Mesendoderm (in vitro differentiated cells): Measurements from ENCODE around the gene GPBP1.
A peak's percentile ranks its signal among the peaks of the same experiment; 100 is the strongest.
"Not testable (repeated sequence)": the region's sequence is repeated elsewhere in the genome, so short reads cannot be mapped to it uniquely, and the experiment has no call there.

Experiments
- DNase-seq: peaks from one replicate; pipeline ENCODE4 v3.0.0; 2013
- H2AK5ac ChIP-seq: 2 replicates; pipeline ENCODE4 v1.6.1; 2013; ENCODE audit warnings: low read length, inconsistent platforms
- H2BK120ac ChIP-seq: 2 replicates; pipeline ENCODE4 v1.6.1; 2013; ENCODE audit warnings: low read depth, mild to moderate bottlenecking, low read length, moderate library complexity, mixed read lengths
- H2BK15ac ChIP-seq: replicated peaks from 2 replicates; pipeline ENCODE4 v1.6.1; 2013; ENCODE audit warnings: low read depth, mild to moderate bottlenecking, moderate library complexity
- H2BK5ac ChIP-seq: 2 replicates; pipeline ENCODE4 v1.6.1; 2013; ENCODE audit warnings: low read length, inconsistent platforms
- H3K18ac ChIP-seq: 2 replicates; pipeline ENCODE4 v1.6.1; 2013; ENCODE audit warnings: mild to moderate bottlenecking, low read length, mixed read lengths
- H3K23ac ChIP-seq: one replicate; pipeline ENCODE4 v1.6.1; 2013; ENCODE audit warnings: low read length
- H3K27ac ChIP-seq: 2 replicates; pipeline ENCODE4 v1.5.1; 2013; ENCODE audit warnings: low read depth, mild to moderate bottlenecking, inconsistent platforms, low read length, moderate library complexity
- H3K27me3 ChIP-seq: 2 replicates; pipeline ENCODE4 v1.6.1; 2013; ENCODE audit warnings: low read length, control low read depth, mild to moderate bottlenecking, inconsistent platforms; ENCODE audit not compliant: insufficient read depth, poor library complexity
- H3K36me3 ChIP-seq: 2 replicates; pipeline ENCODE4 v1.6.1; 2013; ENCODE audit warnings: low read length, inconsistent platforms; ENCODE audit not compliant: control insufficient read depth, insufficient read depth
- H3K4ac ChIP-seq: one replicate; pipeline ENCODE4 v1.6.1; 2013; ENCODE audit warnings: low read depth, mild to moderate bottlenecking, low read length, moderate library complexity
- H3K4me1 ChIP-seq: 2 replicates; pipeline ENCODE4 v1.6.1; 2013; ENCODE audit warnings: low read depth, low read length, inconsistent platforms; ENCODE audit not compliant: control insufficient read depth
- H3K4me2 ChIP-seq: 2 replicates; pipeline ENCODE4 v1.6.1; 2013; ENCODE audit warnings: low read length
- H3K4me3 ChIP-seq: 2 replicates; pipeline ENCODE4 v1.5.1; 2013; ENCODE audit warnings: mild to moderate bottlenecking, low read length
- H3K56ac ChIP-seq: one replicate; pipeline ENCODE4 v1.6.1; 2013; ENCODE audit warnings: low read length
- H3K79me1 ChIP-seq: 2 replicates; pipeline ENCODE4 v1.6.1; 2013; ENCODE audit warnings: low read length, inconsistent platforms
- H3K79me2 ChIP-seq: 2 replicates; pipeline ENCODE4 v1.6.1; 2013; ENCODE audit warnings: mild to moderate bottlenecking, low read length; ENCODE audit not compliant: control insufficient read depth, insufficient read depth
- H3K9ac ChIP-seq: 2 replicates; pipeline ENCODE4 v1.6.1; 2013; ENCODE audit warnings: low read length, inconsistent platforms
- H4K5ac ChIP-seq: one replicate; pipeline ENCODE4 v1.6.1; 2013; ENCODE audit warnings: low read length
- H4K8ac ChIP-seq: one replicate; pipeline ENCODE4 v1.6.1; 2013; ENCODE audit warnings: low read depth, mild to moderate bottlenecking, control low read depth, low read length, moderate library complexity
- WGBS: extraction: QIAGEN DNeasy Blood & Tissue Kit; methylation state at CpG from one replicate; pipeline ENCODE4 v1.1.7; 2013; ENCODE audit warnings: low lambda C conversion rate, missing lambda C conversion rate; ENCODE audit not compliant: insufficient coverage; ENCODE audit errors: extremely low coverage; 5-methylcytosine and 5-hydroxymethylcytosine counted together

Gene GPBP1

GRCh38 chr5:57306359-57306758, 132.5 kb downstream of the GPBP1 start:
- WGBS = no CpG with 5 or more reads among the region's 2 CpGs
- H2BK5ac ChIP-seq = no peak overlapping the region

GRCh38 chr5:57307516-57307915, 133.7 kb downstream of the GPBP1 start:
- Histone ChIP-seq H2BK15ac (no peak overlapping the region), H3K23ac (no peak overlapping the region), H3K4ac (no peak overlapping the region), H3K27ac (no peak overlapping the region), H2BK5ac (no peak overlapping the region), H3K4me2 (no peak overlapping the region), H4K5ac (no peak overlapping the region), H3K4me3 (no peak overlapping the region), H3K18ac (no peak overlapping the region), H2AK5ac (no peak overlapping the region), H2BK120ac (no peak overlapping the region), H3K79me1 (no peaks in the 10 kb centered on the region), H3K36me3 (no peaks in the 10 kb centered on the region), H3K9ac (no peak overlapping the region), H3K4me1 (no peaks in the 10 kb centered on the region), H3K79me2 (no peaks in the 10 kb centered on the region), H4K8ac (no peak overlapping the region), H3K27me3 (no peaks in the 10 kb centered on the region), H3K56ac (no peak overlapping the region)
- no peak for DNase-seq
- no CpG with 5 or more reads among the region's 2 CpGs for WGBS

More at GRCh38 chr5:57306359-57306758, 132.5 kb downstream of the GPBP1 start:
- Histone ChIP-seq H2BK120ac (no peak overlapping the region), H2AK5ac (no peak overlapping the region), H3K4me1 (no peaks in the 10 kb centered on the region), H3K23ac (no peak overlapping the region), H3K27me3 (no peaks in the 10 kb centered on the region), H3K27ac (no peak overlapping the region), H4K8ac (no peak overlapping the region), H4K5ac (no peak overlapping the region), H3K56ac (no peak overlapping the region), H3K4ac (no peak overlapping the region), H3K18ac (no peak overlapping the region), H3K36me3 (no peaks in the 10 kb centered on the region), H2BK15ac (no peak overlapping the region), H3K79me2 (no peaks in the 10 kb centered on the region), H3K4me3 (no peak overlapping the region), H3K79me1 (no peaks in the 10 kb centered on the region), H3K4me2 (no peak overlapping the region), H3K9ac (no peak overlapping the region)
- DNase-seq = no peak

GRCh38 chr5:57309022-57309421, 135.2 kb downstream of the GPBP1 start:
- not testable (repeated sequence) for H4K8ac ChIP-seq, H3K23ac ChIP-seq, H2BK15ac ChIP-seq, H3K27ac ChIP-seq, H3K4ac ChIP-seq, H3K4me1 ChIP-seq, H3K36me3 ChIP-seq, H3K4me3 ChIP-seq, H3K79me1 ChIP-seq, H4K5ac ChIP-seq, H3K56ac ChIP-seq, H2AK5ac ChIP-seq, H3K79me2 ChIP-seq, H3K27me3 ChIP-seq, H3K4me2 ChIP-seq, H3K9ac ChIP-seq, H2BK120ac ChIP-seq, H2BK5ac ChIP-seq, H3K18ac ChIP-seq, DNase-seq

- H3K23ac ChIP-seq = no peak overlapping the region
- H3K9ac ChIP-seq = no peak overlapping the region
- H4K8ac ChIP-seq = no peak overlapping the region
- no peak overlapping the region for H3K27ac ChIP-seq
- no peaks in the 10 kb centered on the region for H3K36me3 ChIP-seq
- no peak overlapping the region for H3K4ac ChIP-seq
- no peak overlapping the region for H2BK5ac ChIP-seq
- no peaks in the 10 kb centered on the region for H3K27me3 ChIP-seq
- H2BK15ac ChIP-seq = no peak overlapping the region
- no peak overlapping the region for H3K4me3 ChIP-seq
- no peaks in the 10 kb centered on the region for H3K79me2 ChIP-seq
- no peaks in the 10 kb centered on the region for H3K4me1 ChIP-seq
- no peak overlapping the region for H3K4me2 ChIP-seq
- no peak overlapping the region for H2BK120ac ChIP-seq
- no peak overlapping the region for H2AK5ac ChIP-seq
- H3K18ac ChIP-seq = no peak overlapping the region
- H4K5ac ChIP-seq = no peak overlapping the region
- H3K56ac ChIP-seq = no peak overlapping the region
- DNase-seq = peak; percentile 10
- WGBS = no CpG with 5 or more reads among the region's 2 CpGs
- H3K79me1 ChIP-seq = no peaks in the 10 kb centered on the region
Measured at GRCh38 chr5:57311251-57311650, 137.4 kb downstream of the GPBP1 start.

- Histone ChIP-seq H3K79me1 (no peaks in the 10 kb centered on the region), H4K8ac (no peak overlapping the region), H3K56ac (no peak overlapping the region), H3K27ac (no peak overlapping the region), H3K4me1 (no peaks in the 10 kb centered on the region), H3K4ac (no peak overlapping the region), H2BK15ac (no peak overlapping the region), H3K79me2 (no peaks in the 10 kb centered on the region), H2AK5ac (no peak overlapping the region), H3K36me3 (no peaks in the 10 kb centered on the region), H4K5ac (no peak overlapping the region), H3K27me3 (no peaks in the 10 kb centered on the region), H3K18ac (no peak overlapping the region), H3K4me2 (no peak overlapping the region), H3K4me3 (no peak overlapping the region), H2BK120ac (no peak overlapping the region), H2BK5ac (no peak overlapping the region), H3K9ac (no peak overlapping the region), H3K23ac (no peak overlapping the region)
- no CpG with 5 or more reads among the region's 6 CpGs for WGBS
- no peak for DNase-seq
Measured at GRCh38 chr5:57311921-57312735, 138.3 kb downstream of the GPBP1 start.

GRCh38 chr5:57313716-57314115, 139.9 kb downstream of the GPBP1 start:
- Histone ChIP-seq H3K27me3 (no peaks in the 10 kb centered on the region), H4K5ac (no peak overlapping the region), H3K18ac (no peak overlapping the region), H3K9ac (no peak overlapping the region), H2AK5ac (no peak overlapping the region), H3K56ac (no peak overlapping the region), H2BK15ac (no peak overlapping the region), H3K23ac (no peak overlapping the region), H3K4me2 (no peak overlapping the region), H2BK120ac (no peak overlapping the region), H2BK5ac (no peak overlapping the region), H3K4ac (no peak overlapping the region), H3K79me1 (no peaks in the 10 kb centered on the region), H3K4me1 (no peaks in the 10 kb centered on the region), H3K79me2 (no peaks in the 10 kb centered on the region), H3K4me3 (no peak overlapping the region), H3K36me3 (no peaks in the 10 kb centered on the region), H4K8ac (no peak overlapping the region), H3K27ac (no peak overlapping the region)
- no peak for DNase-seq
- no CpG with 5 or more reads among the region's 3 CpGs for WGBS
